Measurements from ENCODE around the gene TMEM109. TPM values are rescaled to one million over a fixed set of nuclear protein-coding genes. Genes with fewer than 3 reads are reported as not detected.

The TMEM109 gene
- polyA plus RNA-seq, 2 of the 4 experiments (the other 2 are of a cell fraction), result 40.9 to 93.0 TPM

- no peak overlapping the region for H3K4me3 ChIP-seq
- no peak for ATAC-seq
- peaks cover 22% of the 10 kb centered on the region for H3K4me1 ChIP-seq
- ChIA-PET POLR2A (no interaction called here), CTCF (interaction anchor here (1.0 to 12.3 kb wide), 5 partner anchors 9 to 41 kb away, joined by 4 to 79 read pairs (median 4); no protein-coding TSS in a partner anchor)
- 88% methylated on average over 13 of the region's 13 CpGs for WGBS (ENCODE audit: missing lambda C conversion rate)
- no peak for TF ChIP-seq TP53 (CRISPR knock-in tag; IDR thresholded peaks at IDR 0.05)
- TF ChIP-seq PBX3 (IDR thresholded peaks at IDR 0.05), result no peak
- no peak for FAIRE-seq
- DNase-seq (ENCODE audit: low read depth in 1 of 2, low spot score in 1 of 2), result no peak
- no peak overlapping the region for H3K4me2 ChIP-seq
- no peaks in the 10 kb centered on the region for H3K9me3 ChIP-seq
- peak overlapping the region in 1 of 2 experiments; percentile 75; a peak in 2 of 6 replicates for H3K27ac ChIP-seq
Observed at GRCh38 chr11:60870733-60871377, 43.1 kb upstream of the TMEM109 start.

GRCh38 chr11:60871378-60872061 lies 42.4 kb upstream of the TMEM109 start:
- ChIA-PET CTCF (interaction anchor here (1.0 to 12.3 kb wide), 7 partner anchors 9 to 316 kb away, joined by 3 to 79 read pairs (median 4); no protein-coding TSS in a partner anchor), POLR2A (no interaction called here)
- FAIRE-seq (no peak), ATAC-seq (peak; percentile 26 to 65; a peak in 4 of 6 replicates), DNase-seq (ENCODE audit: low read depth in 1 of 2, low spot score in 1 of 2) (no peak)
- H3K9me3 ChIP-seq, result no peaks in the 10 kb centered on the region
- 80% methylated on average over 6 of the region's 7 CpGs for WGBS (ENCODE audit: missing lambda C conversion rate)
- peaks cover 22% of the 10 kb centered on the region for H3K4me1 ChIP-seq
- H3K4me3 ChIP-seq, result no peak overlapping the region
- H3K4me2 ChIP-seq, result peak overlapping the region; percentile 47; the same call in 2 of the 3 replicates
- no peak for TF ChIP-seq HES2 (IDR thresholded peaks at IDR 0.05)
- TF ChIP-seq RNF2 (IDR thresholded peaks at IDR 0.05; ENCODE audit: borderline replicate concordance, low read depth), result no peak
- no peak for TF ChIP-seq POLR2AphosphoS2 (conservative IDR thresholded peaks at IDR 0.05; ENCODE audit: low read length)
- TF ChIP-seq CEBPB (IDR thresholded peaks at IDR 0.05), result no peak
- H3K27ac ChIP-seq, result peak overlapping the region; percentile 38 to 75; a peak in 5 of 6 replicates

- Histone ChIP-seq H3K4me3 (no peak overlapping the region), H3K4me2 (peak overlapping the region; percentile 47), H3K4me1 (peaks cover 22% of the 10 kb centered on the region), H3K27ac (peak overlapping the region; percentile 38 to 75; a peak in 4 of 6 replicates), H3K9me3 (no peaks in the 10 kb centered on the region)
- ChIA-PET CTCF (interaction anchor here (0.9 to 12.3 kb wide), 8 partner anchors 12 to 315 kb away, joined by 3 to 79 read pairs (median 4); no protein-coding TSS in a partner anchor), POLR2A (no interaction called here)
- ATAC-seq (peak in 1 of 2 experiments; percentile 47; a peak in 3 of 6 replicates), FAIRE-seq (no peak), DNase-seq (ENCODE audit: low read depth in 1 of 2, low spot score in 1 of 2) (peak in 1 of 2 experiments; percentile 17)
- WGBS (ENCODE audit: missing lambda C conversion rate), result 82% methylated on average over 6 of the region's 6 CpGs
- TF ChIP-seq FOSB (CRISPR knock-in tag; IDR thresholded peaks at IDR 0.05) (no peak), SMC3 (IDR thresholded peaks at IDR 0.05) (no peak)
Observed at GRCh38 chr11:60872124-60872960, 41.6 kb upstream of the TMEM109 start.

- H3K4me2 ChIP-seq, result 0 out of 3 replicates have a peak overlapping the region, but pooled peaks have one; percentile 8
- ATAC-seq (peak; percentile 16 to 37; a peak in 2 of 6 replicates), FAIRE-seq (no peak), DNase-seq (ENCODE audit: low read depth in 1 of 2, low spot score in 1 of 2) (no peak)
- ChIA-PET CTCF (interaction anchor here (0.9 to 12.3 kb wide), 5 partner anchors 11 to 43 kb away, joined by 3 to 79 read pairs (median 5); no protein-coding TSS in a partner anchor), POLR2A (no interaction called here)
- WGBS (ENCODE audit: missing lambda C conversion rate), result 66% methylated on average over 12 of the region's 16 CpGs
- H3K4me3 ChIP-seq, result no peak overlapping the region
- peaks cover 22% of the 10 kb centered on the region for H3K4me1 ChIP-seq
- peak overlapping the region in 1 of 2 experiments; percentile 75; a peak in 3 of 6 replicates for H3K27ac ChIP-seq
- H3K9me3 ChIP-seq, result no peaks in the 10 kb centered on the region
- no peak for TF ChIP-seq POLR2A (IDR thresholded peaks at IDR 0.05; ENCODE audit: low read length)
- no peak for TF ChIP-seq HES2 (IDR thresholded peaks at IDR 0.05)
- TF ChIP-seq JUN (IDR thresholded peaks at IDR 0.05), result no peak
- TF ChIP-seq MAFK (IDR thresholded peaks at IDR 0.05; ENCODE audit: partially characterized antibody), result no peak
- TF ChIP-seq POLR2AphosphoS2 (conservative IDR thresholded peaks at IDR 0.05; ENCODE audit: low read length), result no peak
- TF ChIP-seq FOSB (CRISPR knock-in tag; IDR thresholded peaks at IDR 0.05), result no peak
- TF ChIP-seq ESRRA (IDR thresholded peaks at IDR 0.05; ENCODE audit: borderline replicate concordance, low read length), result no peak
- TF ChIP-seq NFE2L2 (conservative IDR thresholded peaks at IDR 0.05; ENCODE audit: low read length), result no peak
- no peak for TF ChIP-seq PBX3 (IDR thresholded peaks at IDR 0.05)
- TF ChIP-seq CEBPB (IDR thresholded peaks at IDR 0.05), result no peak
- TF ChIP-seq RNF2 (IDR thresholded peaks at IDR 0.05; ENCODE audit: borderline replicate concordance, low read depth), result no peak
- TF ChIP-seq MYC (IDR thresholded peaks at IDR 0.05; ENCODE audit: borderline replicate concordance, low read length), result no peak
- no peak for TF ChIP-seq NR3C1 (IDR thresholded peaks at IDR 0.05)
- TF ChIP-seq TP53 (CRISPR knock-in tag; IDR thresholded peaks at IDR 0.05), result no peak
- TF ChIP-seq JUNB (IDR thresholded peaks at IDR 0.05), result no peak
Observed at GRCh38 chr11:60872961-60873524, 40.9 kb upstream of the TMEM109 start.
